NOMO-1 treated with DMSO at 0.1 percent for 48 hours (cell line): ENCODE data around the gene CSNK1A1L.

ENCODE experiments used
- DNase-seq: peaks from one replicate; lab custom pipeline; 2025; ENCODE audit not compliant: unreplicated experiment; lab: John Stamatoyannopoulos, UW

Gene CSNK1A1L

DNA sequence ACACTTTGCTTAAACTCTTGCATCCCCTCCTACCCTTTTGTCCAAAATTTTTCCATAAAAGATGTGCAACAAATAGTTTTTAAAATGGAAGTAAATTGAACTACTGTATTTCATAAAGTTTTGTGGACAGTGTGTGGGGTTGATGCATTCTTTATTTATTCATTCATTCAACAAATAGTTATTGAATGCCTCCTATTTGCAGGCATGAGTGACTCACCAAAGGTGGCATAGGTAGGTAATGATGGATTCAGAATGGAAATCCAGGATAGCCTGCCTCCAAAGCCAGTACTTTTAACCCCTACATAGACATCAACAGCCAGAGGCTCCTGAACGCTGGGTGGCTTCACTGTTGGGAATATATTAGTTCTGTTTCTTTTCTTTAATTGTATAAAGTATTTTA lies 2.4 kb upstream of the CSNK1A1L start:
- DNase-seq: no peak

- no peak for DNase-seq
Measured at GRCh38 chr13:37107456-37107855, 2.0 kb upstream of the CSNK1A1L start.

- DNase-seq: no peak
Measured at GRCh38 chr13:37106642-37107041, 1.2 kb upstream of the CSNK1A1L start.

GRCh38 chr13:37102896-37103295 lies 2.6 kb downstream of the CSNK1A1L start:
- no peak for DNase-seq

DNA sequence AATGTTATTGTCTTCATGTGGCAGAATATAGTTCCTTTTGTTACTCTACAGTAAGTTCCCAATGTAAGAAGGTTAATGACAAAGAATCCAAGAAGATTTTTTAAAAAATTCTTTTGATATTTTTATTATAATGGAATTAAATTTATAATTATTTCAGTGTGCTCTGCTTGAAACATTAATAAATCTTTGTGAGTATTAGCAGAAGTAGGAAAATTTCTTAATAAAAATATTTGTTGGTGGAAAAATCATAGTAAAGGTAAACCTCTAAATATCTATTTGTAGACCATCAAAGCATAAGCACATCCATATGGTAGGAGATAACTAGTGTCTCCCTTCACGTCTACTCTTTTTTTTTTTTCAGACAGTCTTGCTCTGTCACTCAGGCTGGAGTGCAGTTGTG lies 4.3 kb downstream of the CSNK1A1L start:
- no peak for DNase-seq

- no peak for DNase-seq
Measured at GRCh38 chr13:37100731-37101130, 4.7 kb downstream of the CSNK1A1L start.

- DNase-seq: no peak
Measured at GRCh38 chr13:37097076-37097475, 8.4 kb downstream of the CSNK1A1L start.

- peak; percentile 8 for DNase-seq
Measured at GRCh38 chr13:37094840-37095239, 10.6 kb downstream of the CSNK1A1L start.

- DNase-seq: no peak
Measured at GRCh38 chr13:37094099-37094498, 11.4 kb downstream of the CSNK1A1L start.

- DNase-seq: no peak
Measured at GRCh38 chr13:37091835-37092234, 13.6 kb downstream of the CSNK1A1L start.

DNA sequence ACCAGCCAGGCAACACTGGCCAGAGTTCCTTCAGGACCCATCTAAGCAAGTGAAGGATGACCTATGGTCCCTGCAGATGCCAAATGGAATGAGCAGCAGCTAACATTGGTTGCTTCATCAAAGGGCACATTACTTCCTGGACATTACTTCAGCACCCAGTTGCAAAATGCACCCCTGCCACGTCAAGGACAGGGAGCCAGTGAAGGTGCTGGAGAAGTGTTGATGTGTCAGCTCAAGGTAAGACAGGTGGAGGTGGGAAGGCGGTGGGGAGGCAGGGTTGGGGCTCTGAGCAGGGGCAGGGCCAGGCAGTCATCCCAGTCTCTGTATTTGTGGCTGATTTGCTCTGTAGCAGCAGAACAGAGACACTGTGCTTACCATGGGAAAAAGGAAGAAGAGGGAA lies 14.6 kb downstream of the CSNK1A1L start:
- no peak for DNase-seq

- no peak for DNase-seq
Measured at GRCh38 chr13:37089495-37089894, 16.0 kb downstream of the CSNK1A1L start.

- DNase-seq: peak; percentile 82
Measured at GRCh38 chr13:37087486-37087885, 18.0 kb downstream of the CSNK1A1L start.

- no peak for DNase-seq
Measured at GRCh38 chr13:37085606-37086005, 19.9 kb downstream of the CSNK1A1L start.

DNA sequence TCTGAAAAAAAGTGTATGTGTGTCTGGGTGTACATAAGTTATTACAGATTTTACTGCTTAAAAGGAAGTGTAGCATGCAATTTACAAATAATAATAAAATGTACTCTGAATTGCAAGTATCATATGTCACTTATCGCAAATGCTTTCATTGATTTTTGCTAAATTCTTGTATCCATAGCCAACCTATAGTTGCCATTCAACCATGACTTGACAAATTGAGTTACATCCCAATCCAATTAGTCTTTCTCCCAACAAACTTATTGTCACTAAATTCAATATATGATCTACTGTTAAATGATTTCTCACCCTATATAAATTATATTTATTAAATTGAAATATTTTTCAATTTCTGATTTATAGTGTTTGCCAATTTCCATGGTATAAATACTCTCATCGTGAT lies 28.6 kb downstream of the CSNK1A1L start:
- no peak for DNase-seq

DNA sequence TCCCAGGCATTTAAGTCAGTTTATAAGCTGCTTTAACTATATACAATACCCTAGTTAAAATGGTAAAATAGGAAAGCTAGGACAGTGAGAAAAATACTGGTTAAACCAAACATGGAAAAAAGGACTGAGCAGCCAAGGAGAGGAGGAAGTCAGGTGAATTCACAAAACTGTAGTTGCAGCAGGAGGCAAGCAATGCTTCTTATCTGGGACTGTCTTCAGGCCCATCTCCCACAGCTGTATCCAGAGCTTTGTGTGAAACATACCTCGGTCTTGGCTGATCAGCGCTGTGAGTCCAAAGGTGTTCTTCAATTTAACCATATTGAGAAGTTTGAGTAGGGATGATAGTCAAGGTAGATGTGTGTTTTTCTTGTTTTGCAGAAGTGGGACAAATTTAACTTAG lies 30.3 kb downstream of the CSNK1A1L start:
- no peak for DNase-seq

- peak; percentile 48 for DNase-seq
Measured at GRCh38 chr13:37074703-37075102, 30.8 kb downstream of the CSNK1A1L start.

- no peak for DNase-seq
Measured at GRCh38 chr13:37072024-37072423, 33.4 kb downstream of the CSNK1A1L start.

- no peak for DNase-seq
Measured at GRCh38 chr13:37070956-37071355, 34.5 kb downstream of the CSNK1A1L start.

GRCh38 chr13:37070145-37070695 lies 35.2 kb downstream of the CSNK1A1L start:
- DNase-seq: no peak

- DNase-seq: no peak
Measured at GRCh38 chr13:37069597-37070103, 35.8 kb downstream of the CSNK1A1L start.

- DNase-seq: no peak
Measured at GRCh38 chr13:37068962-37069361, 36.5 kb downstream of the CSNK1A1L start.

GRCh38 chr13:37067874-37068273 lies 37.6 kb downstream of the CSNK1A1L start:
- no peak for DNase-seq
